T-helper 1 cell treated with Interleukin-12 subunit alpha and Interleukin-12 subunit beta and Interleukin-4 antibody, amounts not matched to agents 30 μg/mL and 1 μg/mL, for 36 hours (primary cell): ENCODE data around the gene SSH2.

Experiments used
- H3K27ac Mint-ChIP-seq: one replicate; pipeline ENCODE4 v1.8.0; 2021; ENCODE audit warnings: mild to moderate bottlenecking, mixed read lengths
- H3K27me3 Mint-ChIP-seq: one replicate; pipeline ENCODE4 v1.8.0; 2021; ENCODE audit warnings: low read depth, mixed read lengths
- H3K36me3 Mint-ChIP-seq: one replicate; pipeline ENCODE4 v1.8.0; 2021; ENCODE audit warnings: low read depth, mixed read lengths
- H3K4me1 Mint-ChIP-seq: one replicate; pipeline ENCODE4 v1.8.0; 2021; ENCODE audit warnings: low read depth, mixed read lengths
- H3K4me3 Mint-ChIP-seq: one replicate; pipeline ENCODE4 v1.8.0; 2021; ENCODE audit warnings: mild to moderate bottlenecking, moderate library complexity, mixed read lengths
- H3K9me3 Mint-ChIP-seq: one replicate; pipeline ENCODE4 v1.8.0; 2021; ENCODE audit warnings: mixed read lengths

SSH2 gene

GRCh38 chr17:29645515-29646051 is 284.4 kb downstream of the SSH2 start:
- Mint-ChIP-seq H3K36me3 (peaks cover 31% of the 10 kb centered on the region), H3K4me1 (peaks cover 1% of the 10 kb centered on the region), H3K27me3 (no peaks in the 10 kb centered on the region), H3K27ac (no peak overlapping the region), H3K9me3 (no peaks in the 10 kb centered on the region), H3K4me3 (no peak overlapping the region)

DNA sequence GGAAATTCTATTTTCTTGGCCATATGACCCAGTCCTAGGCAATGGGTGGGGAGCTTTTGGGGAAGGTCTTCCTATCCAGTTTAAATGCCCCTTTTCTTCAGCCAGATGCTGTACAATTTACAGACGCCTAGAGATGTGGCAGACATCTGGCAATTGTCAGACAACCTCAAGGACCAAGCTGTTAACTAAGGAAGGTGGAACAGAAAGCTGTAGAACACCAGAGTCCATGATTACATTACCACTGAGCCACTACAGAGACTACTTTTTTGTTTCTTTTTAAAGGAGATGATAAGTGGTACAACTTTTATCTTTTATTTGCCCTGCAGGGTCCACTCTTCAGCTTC is 286.2 kb downstream of the SSH2 start:
- no peaks in the 10 kb centered on the region for H3K27me3 Mint-ChIP-seq
- peaks cover 11% of the 10 kb centered on the region for H3K4me1 Mint-ChIP-seq
- peaks cover 23% of the 10 kb centered on the region for H3K36me3 Mint-ChIP-seq
- H3K9me3 Mint-ChIP-seq: no peaks in the 10 kb centered on the region
- no peak overlapping the region for H3K27ac Mint-ChIP-seq
- no peak overlapping the region for H3K4me3 Mint-ChIP-seq

DNA sequence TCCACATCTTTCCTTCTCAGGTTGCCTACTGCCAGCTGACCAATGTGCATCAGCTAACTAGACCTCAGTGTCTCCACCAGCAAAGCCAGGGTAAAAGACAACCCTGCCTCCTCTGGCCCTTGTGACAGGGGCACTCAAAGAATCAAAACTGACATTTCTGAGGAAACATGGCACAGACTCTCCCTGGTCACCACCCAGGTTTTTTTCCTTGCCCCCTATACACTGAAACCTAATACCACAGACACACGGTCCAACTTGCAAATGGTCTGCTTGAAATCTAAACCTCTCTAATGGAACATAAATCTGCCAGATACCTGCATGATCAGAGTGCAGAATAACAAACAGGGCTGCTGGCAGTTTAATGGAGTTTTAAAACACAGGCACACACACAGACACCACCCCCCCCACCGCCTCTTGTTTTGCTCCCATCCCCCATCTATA is 287.8 kb downstream of the SSH2 start:
- Mint-ChIP-seq H3K9me3 (no peaks in the 10 kb centered on the region), H3K27me3 (no peaks in the 10 kb centered on the region), H3K36me3 (peaks cover 14% of the 10 kb centered on the region), H3K4me3 (no peak overlapping the region), H3K27ac (peak overlapping the region; percentile 3), H3K4me1 (peaks cover 11% of the 10 kb centered on the region)

DNA sequence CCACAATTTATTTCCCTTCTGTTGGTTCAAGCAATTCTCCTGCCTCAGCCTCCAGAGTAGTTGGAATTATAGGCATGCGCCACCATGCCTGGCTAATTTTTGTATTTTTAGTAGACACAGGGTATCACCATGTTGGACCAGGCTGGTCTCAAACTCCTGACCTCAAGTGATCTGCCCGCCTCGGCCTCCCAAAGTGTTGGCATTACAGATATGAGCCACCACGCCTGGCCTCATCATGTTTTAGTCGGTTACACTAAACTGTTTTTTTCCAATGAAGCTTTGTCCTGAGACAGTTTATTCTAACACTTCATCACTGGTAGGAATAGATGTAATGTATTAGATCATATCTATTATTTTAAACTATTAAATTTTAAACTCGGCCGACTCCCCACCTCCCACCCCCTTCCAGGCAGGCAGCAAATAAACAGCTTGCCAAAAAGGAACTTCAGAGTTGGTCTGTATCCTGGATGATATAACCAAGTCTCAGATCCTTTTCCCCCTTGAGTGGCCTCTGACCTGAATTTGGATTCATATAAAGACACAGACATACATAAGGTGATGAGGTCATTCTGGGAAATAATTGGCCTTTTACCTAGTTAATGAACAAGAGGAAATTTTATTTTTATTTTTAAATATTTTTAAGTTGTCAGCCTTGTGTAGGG is 288.9 kb downstream of the SSH2 start:
- H3K9me3 Mint-ChIP-seq: no peaks in the 10 kb centered on the region
- H3K27ac Mint-ChIP-seq: no peak overlapping the region
- peaks cover 11% of the 10 kb centered on the region for H3K4me1 Mint-ChIP-seq
- peaks cover 20% of the 10 kb centered on the region for H3K36me3 Mint-ChIP-seq
- H3K4me3 Mint-ChIP-seq: no peak overlapping the region
- no peaks in the 10 kb centered on the region for H3K27me3 Mint-ChIP-seq

GRCh38 chr17:29640413-29640812 is 289.6 kb downstream of the SSH2 start:
- H3K27me3 Mint-ChIP-seq: no peaks in the 10 kb centered on the region
- peak overlapping the region; percentile 49 for H3K27ac Mint-ChIP-seq
- H3K9me3 Mint-ChIP-seq: no peaks in the 10 kb centered on the region
- H3K4me3 Mint-ChIP-seq: no peak overlapping the region
- H3K36me3 Mint-ChIP-seq: peaks cover 23% of the 10 kb centered on the region
- H3K4me1 Mint-ChIP-seq: peaks cover 11% of the 10 kb centered on the region

- no peaks in the 10 kb centered on the region for H3K9me3 Mint-ChIP-seq
- peak overlapping the region; percentile 27 for H3K27ac Mint-ChIP-seq
- H3K36me3 Mint-ChIP-seq: peaks cover 44% of the 10 kb centered on the region
- H3K4me1 Mint-ChIP-seq: peaks cover 10% of the 10 kb centered on the region
- no peaks in the 10 kb centered on the region for H3K27me3 Mint-ChIP-seq
- H3K4me3 Mint-ChIP-seq: no peak overlapping the region
Observed at GRCh38 chr17:29633886-29634285, 296.1 kb downstream of the SSH2 start.

DNA sequence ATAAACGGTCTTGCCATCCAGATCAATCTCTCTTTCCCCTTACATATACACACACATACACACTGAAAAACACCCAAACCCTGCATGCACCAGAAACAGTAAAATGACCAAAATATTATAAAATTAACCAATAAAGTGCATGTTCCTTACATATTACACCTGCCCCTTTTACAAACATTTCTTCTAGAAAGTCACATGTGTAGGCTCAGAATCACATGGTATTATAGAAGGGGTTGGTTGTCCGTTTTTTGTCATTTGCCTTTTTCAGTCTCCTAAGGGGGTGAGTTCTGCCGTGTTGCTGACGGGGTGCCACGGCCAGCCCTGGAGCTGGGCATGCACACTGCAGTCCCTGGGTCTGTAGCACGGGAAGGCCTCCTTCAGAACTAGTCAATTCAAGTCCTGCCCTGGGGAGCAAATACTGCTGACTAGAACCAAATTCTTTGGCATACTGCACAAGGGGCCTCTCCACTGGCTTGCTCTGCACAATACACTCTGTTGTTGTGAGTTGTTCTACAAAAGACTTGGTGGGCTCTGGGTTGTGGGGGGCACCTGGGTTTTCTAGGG is 299.3 kb downstream of the SSH2 start:
- H3K27ac Mint-ChIP-seq: no peak overlapping the region

DNA sequence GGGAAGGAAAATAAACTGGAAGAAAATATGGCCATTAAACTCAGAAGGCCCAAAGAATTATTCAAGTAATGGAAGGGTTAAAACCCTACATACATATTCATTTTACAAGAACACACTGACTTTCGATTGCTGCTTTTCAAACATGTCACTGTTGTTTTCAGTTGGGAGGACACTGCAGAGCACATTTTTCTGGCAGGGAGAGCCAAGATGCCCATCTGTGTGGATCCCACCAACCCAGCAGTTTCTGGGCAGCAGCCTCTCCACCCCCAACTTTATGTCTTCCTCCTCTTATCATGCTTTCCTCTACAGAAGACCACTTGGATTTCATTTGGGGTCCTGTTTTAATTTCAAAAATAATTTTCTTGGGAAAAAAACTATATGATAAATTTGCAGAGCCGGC is 300.2 kb downstream of the SSH2 start:
- peaks cover 38% of the 10 kb centered on the region for H3K36me3 Mint-ChIP-seq
- no peak overlapping the region for H3K27ac Mint-ChIP-seq
- H3K4me3 Mint-ChIP-seq: no peak overlapping the region
- H3K27me3 Mint-ChIP-seq: no peaks in the 10 kb centered on the region
- H3K9me3 Mint-ChIP-seq: no peaks in the 10 kb centered on the region
- H3K4me1 Mint-ChIP-seq: peaks cover 23% of the 10 kb centered on the region

More for the DNA sequence above, 299.3 kb downstream of the SSH2 start:
- Mint-ChIP-seq H3K9me3 (no peaks in the 10 kb centered on the region), H3K36me3 (peaks cover 38% of the 10 kb centered on the region), H3K27me3 (no peaks in the 10 kb centered on the region), H3K4me3 (no peak overlapping the region), H3K4me1 (peaks cover 19% of the 10 kb centered on the region)

DNA sequence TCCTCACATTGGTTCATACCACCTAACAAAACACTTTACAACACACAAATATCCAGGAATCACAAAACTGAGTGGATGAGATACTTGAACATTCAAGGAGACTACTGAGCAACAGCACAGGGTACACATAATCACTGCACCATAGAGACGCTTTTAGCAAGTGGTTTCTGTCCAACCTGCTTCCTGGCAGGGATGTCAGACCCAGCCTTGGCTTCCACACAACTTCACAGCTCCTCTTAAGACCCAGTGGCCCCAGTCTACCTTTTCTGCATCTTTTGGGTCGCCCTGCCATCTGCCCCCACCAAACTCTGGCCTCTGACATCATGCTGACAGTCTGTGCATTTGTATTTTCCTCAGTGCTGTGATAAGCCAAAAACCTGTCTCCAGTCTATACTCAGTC is 301.4 kb downstream of the SSH2 start:
- no peaks in the 10 kb centered on the region for H3K9me3 Mint-ChIP-seq
- peaks cover 25% of the 10 kb centered on the region for H3K4me1 Mint-ChIP-seq
- H3K27me3 Mint-ChIP-seq: no peaks in the 10 kb centered on the region
- H3K27ac Mint-ChIP-seq: no peak overlapping the region
- H3K36me3 Mint-ChIP-seq: peaks cover 32% of the 10 kb centered on the region
- no peak overlapping the region for H3K4me3 Mint-ChIP-seq

- H3K27me3 Mint-ChIP-seq: no peaks in the 10 kb centered on the region
- peaks cover 31% of the 10 kb centered on the region for H3K4me1 Mint-ChIP-seq
- H3K27ac Mint-ChIP-seq: no peak overlapping the region
- H3K9me3 Mint-ChIP-seq: no peaks in the 10 kb centered on the region
- no peak overlapping the region for H3K4me3 Mint-ChIP-seq
- H3K36me3 Mint-ChIP-seq: peaks cover 30% of the 10 kb centered on the region
Observed at GRCh38 chr17:29627951-29628350, 302.1 kb downstream of the SSH2 start.

- Mint-ChIP-seq H3K9me3 (no peaks in the 10 kb centered on the region), H3K27me3 (peaks cover 6% of the 10 kb centered on the region), H3K4me3 (no peak overlapping the region), H3K27ac (no peak overlapping the region), H3K36me3 (peaks cover 16% of the 10 kb centered on the region), H3K4me1 (peaks cover 39% of the 10 kb centered on the region)
Observed at GRCh38 chr17:29625037-29625750, 304.8 kb downstream of the SSH2 start.

DNA sequence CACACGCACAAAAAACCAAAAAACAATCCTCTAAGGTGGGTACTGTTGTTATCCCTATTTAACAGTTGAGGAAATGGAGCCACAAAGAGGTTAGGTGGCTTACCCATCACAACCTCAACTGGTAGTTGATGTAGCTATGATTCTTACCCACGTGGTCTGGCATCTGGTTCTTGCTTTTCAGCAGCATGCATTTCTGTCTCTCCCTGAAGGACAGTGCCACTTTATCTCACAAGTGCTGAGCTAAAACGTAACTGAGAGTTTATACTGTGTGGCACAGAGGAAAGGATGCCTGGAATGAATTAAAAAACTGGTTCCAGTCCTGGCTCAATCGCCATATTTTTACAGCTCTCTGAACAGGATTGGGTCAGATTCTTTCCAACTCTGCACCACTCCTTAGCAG is 305.4 kb downstream of the SSH2 start:
- H3K27me3 Mint-ChIP-seq: peaks cover 11% of the 10 kb centered on the region
- H3K36me3 Mint-ChIP-seq: peaks cover 12% of the 10 kb centered on the region
- no peak overlapping the region for H3K4me3 Mint-ChIP-seq
- no peak overlapping the region for H3K27ac Mint-ChIP-seq
- peaks cover 39% of the 10 kb centered on the region for H3K4me1 Mint-ChIP-seq
- no peaks in the 10 kb centered on the region for H3K9me3 Mint-ChIP-seq

GRCh38 chr17:29623283-29623647 is 306.8 kb downstream of the SSH2 start:
- peak overlapping the region; percentile 75 for H3K4me3 Mint-ChIP-seq
- H3K36me3 Mint-ChIP-seq: peaks cover 7% of the 10 kb centered on the region
- H3K27me3 Mint-ChIP-seq: peaks cover 11% of the 10 kb centered on the region
- H3K4me1 Mint-ChIP-seq: peaks cover 30% of the 10 kb centered on the region
- no peaks in the 10 kb centered on the region for H3K9me3 Mint-ChIP-seq
- no peak overlapping the region for H3K27ac Mint-ChIP-seq

DNA sequence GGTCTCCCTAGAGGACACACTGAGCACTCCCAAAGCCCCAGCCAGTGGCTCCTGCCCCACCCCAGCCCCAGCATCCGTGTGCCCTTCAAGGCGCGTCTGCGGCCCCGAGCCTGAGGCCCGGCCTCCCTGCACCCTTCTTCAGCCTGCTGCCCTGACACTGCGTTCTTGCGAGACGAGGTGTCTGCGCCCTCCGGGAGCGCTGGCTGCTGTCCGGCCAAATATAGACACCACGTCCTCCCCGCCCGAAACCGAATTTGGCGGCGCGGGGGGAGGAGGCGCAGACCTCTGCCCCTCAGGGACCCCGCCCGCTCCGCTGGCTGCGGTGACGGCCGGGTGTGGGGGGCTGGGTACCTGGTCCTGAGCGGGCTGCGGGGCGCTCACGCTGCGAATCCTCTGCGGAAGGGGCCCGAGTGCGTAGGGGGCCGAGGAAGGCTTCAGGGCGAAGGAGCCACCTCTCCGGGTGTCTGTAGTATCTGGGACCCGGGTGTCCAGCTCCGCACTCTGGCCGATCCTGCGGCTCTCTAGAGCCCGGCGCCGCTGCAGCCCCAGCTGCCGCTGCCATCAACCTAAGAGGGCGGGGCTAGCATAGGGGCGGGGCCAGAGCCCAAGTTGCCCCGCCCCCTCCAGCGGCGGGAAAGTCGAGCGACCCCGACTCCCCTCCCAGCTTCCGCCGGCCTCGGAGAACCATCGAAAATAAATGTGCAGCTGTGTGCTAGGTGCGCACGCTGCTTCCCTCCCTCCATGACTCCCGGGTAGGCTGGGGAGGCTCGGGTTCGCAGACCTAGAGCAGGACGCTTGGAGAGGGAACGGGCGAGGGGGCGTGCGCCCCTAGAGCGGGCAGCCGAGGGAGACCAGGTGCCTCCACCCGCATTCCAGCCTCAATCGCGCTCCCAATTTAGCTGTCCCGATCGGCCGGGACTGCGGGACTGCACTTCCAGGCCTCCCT is 307.4 kb downstream of the SSH2 start, which contains the start of gene CORO6:
Gene CORO6, minus strand, starts transcription at position 576 of the 946 bp plus-strand sequence. CDS start 1,491 bp downstream, outside the sequence.
- Mint-ChIP-seq H3K4me3 (peak within 1 kb of the TSS; percentile 75), H3K36me3 (peaks cover 7% of the 10 kb centered on the region), H3K4me1 (peaks cover 30% of the 10 kb centered on the region), H3K27ac (peak within 1 kb of the TSS; percentile 20), H3K9me3 (no peaks in the 10 kb centered on the region), H3K27me3 (peaks cover 11% of the 10 kb centered on the region)
